Epithelial cell of esophagus (primary cell): ENCODE results near the gene MVD.
"Not testable (repeated sequence)": the region's sequence is repeated elsewhere in the genome, so short reads cannot be mapped to it uniquely, and the experiment has no call there.

ENCODE experiments used
- DNase-seq: peaks from one replicate; pipeline ENCODE4 v3.0.0; 2010; ENCODE audit warnings: low read depth
- H3K4me3 ChIP-seq: 2 replicates; pipeline ENCODE4 v1.5.1; 2011; ENCODE audit warnings: mild to moderate bottlenecking, low read length, control low read depth
- TF ChIP-seq, protein P1 (sequence below): IDR thresholded peaks from 2 replicates; pipeline ENCODE4 v1.5.1; 2011; ENCODE audit warnings: low read depth, mild to moderate bottlenecking, low read length, control low read depth, inconsistent platforms; ENCODE audit not compliant: insufficient read depth; ENCODE audit errors: missing control alignments

The MVD gene

DNA sequence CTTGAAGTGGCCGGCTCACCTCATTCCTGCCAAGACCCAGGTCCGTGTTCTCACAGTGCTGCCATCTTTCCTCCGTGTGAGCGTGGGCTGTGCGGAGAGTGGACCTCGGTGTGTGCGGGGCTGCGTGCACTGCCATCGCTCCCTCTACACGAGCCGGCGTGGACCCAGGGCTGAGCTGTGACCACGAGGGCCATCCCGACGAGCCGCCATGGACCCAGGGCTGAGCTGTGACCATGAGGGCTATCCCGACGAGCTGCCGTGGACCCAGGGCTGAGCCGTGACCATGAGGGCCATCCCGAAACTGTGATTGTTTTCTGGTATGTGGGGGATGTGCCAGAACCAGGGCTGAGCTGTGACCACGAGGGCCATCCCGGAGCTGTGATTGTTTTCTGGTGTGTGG is 8.9 kb upstream of the MVD start:
- DNase-seq: no peak
- TF ChIP-seq, protein P1, sequence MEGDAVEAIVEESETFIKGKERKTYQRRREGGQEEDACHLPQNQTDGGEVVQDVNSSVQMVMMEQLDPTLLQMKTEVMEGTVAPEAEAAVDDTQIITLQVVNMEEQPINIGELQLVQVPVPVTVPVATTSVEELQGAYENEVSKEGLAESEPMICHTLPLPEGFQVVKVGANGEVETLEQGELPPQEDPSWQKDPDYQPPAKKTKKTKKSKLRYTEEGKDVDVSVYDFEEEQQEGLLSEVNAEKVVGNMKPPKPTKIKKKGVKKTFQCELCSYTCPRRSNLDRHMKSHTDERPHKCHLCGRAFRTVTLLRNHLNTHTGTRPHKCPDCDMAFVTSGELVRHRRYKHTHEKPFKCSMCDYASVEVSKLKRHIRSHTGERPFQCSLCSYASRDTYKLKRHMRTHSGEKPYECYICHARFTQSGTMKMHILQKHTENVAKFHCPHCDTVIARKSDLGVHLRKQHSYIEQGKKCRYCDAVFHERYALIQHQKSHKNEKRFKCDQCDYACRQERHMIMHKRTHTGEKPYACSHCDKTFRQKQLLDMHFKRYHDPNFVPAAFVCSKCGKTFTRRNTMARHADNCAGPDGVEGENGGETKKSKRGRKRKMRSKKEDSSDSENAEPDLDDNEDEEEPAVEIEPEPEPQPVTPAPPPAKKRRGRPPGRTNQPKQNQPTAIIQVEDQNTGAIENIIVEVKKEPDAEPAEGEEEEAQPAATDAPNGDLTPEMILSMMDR: no peak
- no peak overlapping the region for H3K4me3 ChIP-seq

DNA sequence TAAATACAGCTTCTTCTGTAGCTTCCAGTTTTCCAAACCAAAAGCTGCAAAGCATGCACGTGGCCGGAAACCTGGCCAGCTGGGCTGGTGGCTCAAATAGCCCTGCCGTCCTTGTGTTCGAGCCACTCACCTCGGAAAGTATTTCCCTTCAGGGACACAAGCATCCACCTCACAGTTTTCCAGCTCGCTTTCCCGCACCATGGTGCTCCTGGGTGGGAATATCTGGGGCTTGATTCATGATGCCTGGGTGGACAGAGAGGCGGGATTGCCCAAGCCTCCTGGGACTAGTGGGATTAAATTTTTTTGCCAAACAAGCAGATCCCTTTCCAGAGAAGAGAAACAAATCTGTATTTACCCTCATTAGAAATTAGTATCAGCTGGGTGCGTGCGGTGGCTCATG is 7.1 kb upstream of the MVD start:
- DNase-seq: no peak
- TF ChIP-seq, protein P1: no peak
- H3K4me3 ChIP-seq: no peak overlapping the region

DNA sequence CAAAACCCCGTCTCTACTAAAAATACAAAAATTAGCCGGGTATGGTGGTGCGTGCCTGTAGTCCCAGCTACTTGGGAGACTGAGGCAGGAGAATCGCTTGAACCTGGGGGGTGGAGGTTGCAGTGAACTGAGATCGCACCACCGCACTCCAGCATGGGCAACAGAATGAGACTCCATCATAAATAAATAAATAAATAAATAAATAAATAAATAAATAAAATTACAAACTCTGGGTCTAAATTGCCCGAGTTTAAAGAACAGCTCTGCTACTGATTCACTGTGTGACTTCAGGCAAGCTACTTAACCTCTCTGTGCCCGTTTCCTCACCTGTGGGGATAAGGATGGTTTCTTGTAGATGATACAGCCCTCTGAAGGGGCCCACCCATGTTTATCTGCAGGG is 6.6 kb upstream of the MVD start:
- DNase-seq: not testable (repeated sequence)

DNA sequence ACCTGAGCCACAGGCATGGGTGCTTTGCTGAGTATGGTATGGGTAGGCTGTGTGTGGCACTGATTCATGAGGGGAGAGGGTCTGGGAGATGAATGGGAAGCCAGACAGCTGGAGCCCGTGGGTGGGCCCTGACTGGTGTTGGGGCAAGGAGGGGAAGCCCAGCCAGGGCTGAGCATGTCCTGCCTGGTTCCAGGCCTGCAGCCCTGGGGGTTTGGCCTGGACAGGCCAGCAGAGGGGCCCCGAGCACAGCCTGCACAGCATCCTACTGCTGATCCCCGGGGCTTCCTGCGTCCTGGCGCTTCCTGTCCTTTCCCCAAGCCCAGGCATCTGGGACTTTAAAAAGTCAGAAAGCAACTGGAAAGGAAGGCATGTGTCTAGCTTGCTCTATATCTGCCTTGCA is 4.6 kb upstream of the MVD start:
- no peak overlapping the region for H3K4me3 ChIP-seq
- TF ChIP-seq, protein P1: no peak
- no peak for DNase-seq

More for the DNA sequence above, 6.6 kb upstream of the MVD start:
- H3K4me3 ChIP-seq: not testable (repeated sequence)

DNA sequence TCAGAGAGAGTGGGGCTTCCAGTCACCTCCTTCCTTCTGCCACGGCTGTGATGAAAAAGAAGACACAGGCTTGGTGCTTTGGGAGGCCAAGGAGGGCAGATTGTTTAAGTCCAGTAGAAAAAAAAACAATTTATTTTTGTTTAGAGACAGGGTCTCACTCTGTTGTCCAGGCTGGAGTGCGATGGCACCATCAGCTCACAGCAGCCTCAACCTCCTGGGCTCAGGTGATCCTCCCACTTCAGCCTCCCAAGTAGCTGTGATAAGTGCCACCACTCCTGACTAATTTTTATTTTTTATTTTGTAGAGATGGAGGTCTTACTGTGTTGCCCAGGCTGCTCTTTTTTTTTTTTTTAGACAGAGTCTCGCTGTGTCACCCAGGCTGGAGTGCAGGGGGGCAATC is 2.7 kb upstream of the MVD start:
- TF ChIP-seq, protein P1: no peak
- no peak for DNase-seq
- no peak overlapping the region for H3K4me3 ChIP-seq

DNA sequence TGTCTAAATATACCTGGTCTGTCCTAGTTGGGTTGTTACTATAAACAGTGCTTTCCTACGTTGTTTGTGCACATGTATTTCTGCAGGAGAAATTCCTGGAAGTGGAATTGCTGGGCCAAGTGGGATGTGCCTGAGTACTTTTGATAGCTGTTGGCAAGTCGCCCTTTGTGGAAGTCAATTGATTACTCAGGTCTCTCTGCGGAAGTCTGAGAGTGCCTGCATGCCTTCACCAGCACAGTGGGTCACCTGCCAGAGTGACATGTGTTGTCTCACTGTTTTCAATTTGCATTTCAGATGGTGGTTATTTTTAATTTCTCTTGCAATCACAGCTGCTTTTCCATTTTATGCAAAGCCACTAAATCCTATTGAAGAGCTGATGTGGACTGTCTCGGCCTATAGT is 2.3 kb upstream of the MVD start:
- TF ChIP-seq, protein P1: no peak
- no peak overlapping the region for H3K4me3 ChIP-seq
- DNase-seq: no peak

DNA sequence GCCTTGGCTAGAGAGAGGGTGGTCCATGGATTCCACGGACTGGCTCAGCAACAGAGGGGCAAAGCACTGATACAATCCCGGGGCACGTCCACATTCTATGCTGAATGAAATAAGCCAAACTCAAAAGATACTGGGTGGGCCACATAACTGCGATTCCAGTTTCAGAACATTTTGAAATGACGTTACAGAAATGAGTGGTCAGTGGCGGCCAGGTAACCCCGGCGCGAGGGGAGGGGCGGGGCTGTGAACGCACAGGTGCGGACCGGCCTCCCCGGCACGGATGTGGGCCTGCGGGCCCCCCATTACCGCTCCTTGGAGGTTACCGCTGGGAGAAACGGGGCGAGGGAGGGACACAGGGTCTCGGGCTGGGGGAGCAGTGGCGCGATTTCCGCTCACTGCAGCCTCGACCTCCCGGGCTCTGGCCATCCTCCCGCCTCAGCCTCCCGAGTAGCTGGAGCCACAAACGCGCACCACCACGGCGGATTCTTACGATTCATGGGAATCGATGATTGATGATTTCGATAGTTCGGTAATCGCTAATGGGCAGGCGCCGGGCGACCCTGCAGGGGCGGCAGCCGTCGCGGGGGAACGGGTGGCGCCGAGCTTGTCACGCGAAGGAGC is 559 bp downstream of the MVD start:
- H3K4me3 ChIP-seq: peak overlapping the region; percentile 85
- TF ChIP-seq, protein P1: no peak
- no peak for DNase-seq
